Measurements from ENCODE around the gene ZC3H11A.
"Not testable (repeated sequence)": the region's sequence is repeated elsewhere in the genome, so short reads cannot be mapped to it uniquely, and the experiment has no call there.

- TF ChIP-seq, protein P1, sequence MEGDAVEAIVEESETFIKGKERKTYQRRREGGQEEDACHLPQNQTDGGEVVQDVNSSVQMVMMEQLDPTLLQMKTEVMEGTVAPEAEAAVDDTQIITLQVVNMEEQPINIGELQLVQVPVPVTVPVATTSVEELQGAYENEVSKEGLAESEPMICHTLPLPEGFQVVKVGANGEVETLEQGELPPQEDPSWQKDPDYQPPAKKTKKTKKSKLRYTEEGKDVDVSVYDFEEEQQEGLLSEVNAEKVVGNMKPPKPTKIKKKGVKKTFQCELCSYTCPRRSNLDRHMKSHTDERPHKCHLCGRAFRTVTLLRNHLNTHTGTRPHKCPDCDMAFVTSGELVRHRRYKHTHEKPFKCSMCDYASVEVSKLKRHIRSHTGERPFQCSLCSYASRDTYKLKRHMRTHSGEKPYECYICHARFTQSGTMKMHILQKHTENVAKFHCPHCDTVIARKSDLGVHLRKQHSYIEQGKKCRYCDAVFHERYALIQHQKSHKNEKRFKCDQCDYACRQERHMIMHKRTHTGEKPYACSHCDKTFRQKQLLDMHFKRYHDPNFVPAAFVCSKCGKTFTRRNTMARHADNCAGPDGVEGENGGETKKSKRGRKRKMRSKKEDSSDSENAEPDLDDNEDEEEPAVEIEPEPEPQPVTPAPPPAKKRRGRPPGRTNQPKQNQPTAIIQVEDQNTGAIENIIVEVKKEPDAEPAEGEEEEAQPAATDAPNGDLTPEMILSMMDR (IDR thresholded peaks at IDR 0.05) = not testable (repeated sequence)
- not testable (repeated sequence) for TF ChIP-seq POLR2A, EP300 (IDR thresholded peaks at IDR 0.05)
Observed at GRCh38 chr1:203758749-203759148, 36.7 kb upstream of the ZC3H11A start.
